GM12892 (cell line): ENCODE results near the gene NCR3LG1.

Experiments
- POLR2A ChIP-seq: IDR thresholded peaks from 2 replicates; pipeline ENCODE4 v1.6.1; 2011; ENCODE audit warnings: low read depth, low read length, control low read depth
- POLR2AphosphoS5 ChIP-seq: IDR thresholded peaks from 2 replicates; pipeline ENCODE4 v1.6.1; 2011; ENCODE audit warnings: low read depth, low read length, control low read depth
- TAF1 ChIP-seq: IDR thresholded peaks from 2 replicates; pipeline ENCODE4 v1.6.1; 2011; ENCODE audit warnings: low read depth, mild to moderate bottlenecking, control low read depth, low read length, borderline replicate concordance

GRCh38 chr11:17369684-17370243 lies 18.2 kb downstream of the NCR3LG1 start:
- TF ChIP-seq POLR2AphosphoS5 (no peak), POLR2A (no peak), TAF1 (no peak)
